T-helper 2 cell (primary cell): ENCODE results near the gene AKAP13.
A peak's percentile ranks its signal among the peaks of the same experiment; 100 is the strongest.
"Not testable (repeated sequence)": the region's sequence is repeated elsewhere in the genome, so short reads cannot be mapped to it uniquely, and the experiment has no call there.

Experiments
- DNase-seq, 5 experiments: peaks; one replicate each; pipeline versions ENCODE4 v3.0.0 to v3.0.0-alpha.2; 2012 to 2022

The AKAP13 gene

DNA sequence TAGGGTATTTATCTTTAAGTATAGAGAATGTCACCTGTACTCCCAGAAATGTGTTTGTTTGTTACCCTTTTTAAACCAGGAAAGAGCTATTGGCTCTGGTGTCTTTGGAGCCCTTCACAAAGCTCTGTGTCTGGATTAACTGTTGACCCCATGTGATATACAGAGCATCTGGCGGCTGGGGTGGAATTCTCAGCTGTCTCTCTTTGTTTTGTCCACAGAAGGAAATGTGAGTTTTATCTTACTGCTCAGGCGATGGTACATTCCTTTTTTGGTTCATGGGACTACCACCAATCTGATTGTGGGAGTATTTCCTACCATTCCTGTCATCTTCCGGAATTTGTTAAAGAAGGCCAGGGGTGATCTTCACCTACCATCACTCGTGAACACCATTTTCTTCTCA is 120.3 kb downstream of the AKAP13 start:
- no peak for DNase-seq

DNA sequence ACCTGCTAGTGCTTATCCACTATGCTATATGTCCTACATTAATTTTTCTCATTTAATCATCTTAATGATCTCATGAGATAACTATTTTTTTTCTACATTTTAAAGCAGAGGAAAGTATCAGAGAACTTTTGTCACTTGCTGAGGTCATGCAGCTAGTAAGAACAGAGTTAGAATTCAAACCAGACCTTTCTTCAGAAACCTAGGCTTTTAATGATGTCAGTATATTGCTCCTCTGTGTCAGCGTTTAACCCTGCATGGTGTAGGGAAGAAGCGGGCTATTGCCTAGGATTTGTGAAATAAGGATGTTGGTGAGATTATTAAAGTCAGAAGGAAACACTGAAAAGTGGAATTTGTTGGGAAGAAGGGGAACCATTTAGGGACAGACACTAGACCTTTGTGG is 121.2 kb downstream of the AKAP13 start:
- DNase-seq, result peak in 1 of 5 experiments; percentile 67

DNA sequence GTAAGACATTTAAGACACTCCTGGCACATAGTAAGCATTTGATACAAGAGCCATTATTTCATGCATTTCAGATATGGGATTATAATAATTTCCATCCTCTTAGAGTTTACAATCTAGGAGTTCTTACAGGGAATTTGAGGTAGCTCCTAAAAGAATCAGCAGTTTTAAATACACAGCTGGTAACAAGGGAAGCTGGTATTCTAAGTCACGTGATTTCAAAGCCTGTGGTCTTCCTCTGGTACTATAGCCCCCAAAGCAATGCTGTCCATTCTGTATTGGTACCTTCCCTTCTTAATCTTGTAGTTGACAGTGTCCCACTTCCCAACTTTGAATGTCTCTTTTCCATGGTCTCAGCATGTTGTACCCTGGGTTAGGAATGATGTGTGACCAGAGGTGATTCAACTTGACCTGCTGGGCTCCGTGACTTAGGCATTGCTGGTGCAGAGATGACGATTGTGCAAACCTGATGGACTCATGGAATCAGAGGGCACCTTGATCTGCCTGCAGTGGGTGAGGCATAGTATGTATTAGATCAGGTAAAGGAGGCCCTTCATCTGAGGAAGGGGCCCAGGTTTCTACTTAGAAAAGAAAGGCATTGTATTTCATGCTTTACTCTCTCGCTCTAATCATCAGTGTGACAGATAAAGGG is 122.9 kb downstream of the AKAP13 start:
- DNase-seq, result no peak

DNA sequence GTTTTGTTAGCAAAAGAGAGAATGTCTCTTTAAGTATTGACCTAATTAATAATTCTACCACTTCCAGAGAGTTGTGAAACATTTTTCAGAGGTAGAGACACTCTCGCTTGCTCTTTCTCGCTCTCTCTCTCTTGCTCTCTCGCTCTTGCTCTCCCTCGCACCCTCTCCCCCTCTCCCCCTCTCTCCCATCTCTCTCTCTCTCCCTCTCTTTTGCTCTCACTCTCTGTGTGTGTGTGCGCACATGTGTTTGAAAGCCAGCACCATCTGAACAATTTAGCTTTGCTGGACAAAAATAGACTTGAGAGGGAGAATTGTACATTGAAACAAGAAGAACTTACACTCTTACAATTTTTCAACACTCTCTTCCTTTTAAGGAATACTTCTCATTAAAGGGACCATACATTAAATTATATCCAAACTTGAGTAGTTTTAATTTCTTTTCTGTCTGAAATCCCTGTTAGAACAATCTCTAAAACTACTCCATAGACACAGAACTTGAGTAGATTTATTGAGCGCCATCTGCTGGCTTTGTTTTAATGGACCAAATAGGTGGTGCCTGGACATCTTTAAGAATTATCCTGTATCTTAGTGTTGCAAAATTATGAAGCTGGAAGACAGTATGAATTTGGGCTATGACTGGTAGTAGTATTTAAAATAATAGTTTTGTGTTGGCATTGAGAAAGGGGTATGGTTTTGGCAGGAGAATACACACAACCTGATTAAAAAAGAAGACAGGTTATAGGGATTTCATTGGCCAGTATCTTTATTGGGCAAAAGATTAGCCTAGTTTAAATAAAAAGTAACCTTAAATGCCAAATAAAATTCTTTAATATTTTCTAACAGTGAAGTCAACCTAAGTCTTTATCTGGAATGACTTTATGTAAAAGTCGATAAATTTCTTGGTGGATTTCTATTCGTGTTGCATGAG is 124.6 kb downstream of the AKAP13 start:
- peak in 3 of 5 experiments; percentile 11 to 77 (median 23) for DNase-seq

DNA sequence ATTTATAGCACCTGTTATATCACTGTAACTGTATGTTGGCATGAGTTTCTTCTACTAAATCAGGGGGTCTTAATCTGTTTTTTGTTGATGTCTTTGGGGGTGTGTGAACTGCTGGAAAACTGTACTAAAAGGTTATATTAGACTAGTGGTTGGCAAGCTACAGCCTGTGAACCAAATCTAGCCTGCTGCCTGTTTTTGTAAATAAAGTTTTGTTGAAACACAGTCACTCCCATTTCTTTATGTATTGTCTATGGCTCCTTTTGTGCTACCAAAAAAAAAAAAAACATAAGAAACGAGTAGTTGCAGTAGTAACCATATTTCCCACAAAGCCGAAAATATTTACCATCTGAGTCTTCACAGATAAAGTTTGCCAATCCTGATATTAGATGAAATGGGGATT is 126.7 kb downstream of the AKAP13 start:
- DNase-seq, result no peak

DNA sequence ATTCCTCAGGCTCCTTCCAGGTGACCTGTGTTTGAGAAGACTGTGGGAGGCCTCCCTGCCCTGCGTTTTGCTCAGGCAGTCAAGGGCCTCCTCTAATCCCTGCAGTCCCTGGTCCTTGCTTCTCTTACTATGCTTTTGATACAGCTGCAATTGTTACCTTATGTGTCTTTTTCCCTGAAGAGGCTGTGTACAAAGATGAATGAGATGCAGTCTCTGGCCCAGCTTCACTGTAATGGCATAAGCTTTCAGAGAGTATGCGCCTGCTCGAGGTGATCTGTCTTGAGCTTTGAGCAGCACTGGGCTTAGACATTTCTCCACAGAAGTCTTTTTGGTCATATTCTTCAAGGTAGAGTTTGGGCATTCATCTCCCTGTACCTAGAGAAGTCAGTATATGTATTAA is 129.6 kb downstream of the AKAP13 start:
- no peak for DNase-seq

DNA sequence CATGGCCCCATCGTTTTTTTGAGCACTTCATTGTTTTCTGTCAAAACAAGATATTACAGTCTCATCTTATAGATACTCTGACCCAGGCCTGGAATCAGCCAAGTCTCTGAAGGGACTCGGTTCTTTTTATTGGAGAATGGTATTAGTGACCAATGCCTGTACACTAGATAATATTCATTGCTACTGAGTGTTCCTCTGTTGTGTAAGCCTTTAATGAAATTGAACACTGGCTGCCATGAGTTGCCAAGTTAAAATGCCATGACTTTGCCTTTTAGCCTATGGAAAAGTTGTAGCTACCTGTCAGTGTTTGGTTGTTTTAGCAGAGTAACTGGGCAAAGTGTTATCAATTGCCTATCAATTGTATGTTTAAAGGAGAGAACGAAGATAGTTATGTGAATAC is 134.0 kb downstream of the AKAP13 start:
- no peak for DNase-seq

DNA sequence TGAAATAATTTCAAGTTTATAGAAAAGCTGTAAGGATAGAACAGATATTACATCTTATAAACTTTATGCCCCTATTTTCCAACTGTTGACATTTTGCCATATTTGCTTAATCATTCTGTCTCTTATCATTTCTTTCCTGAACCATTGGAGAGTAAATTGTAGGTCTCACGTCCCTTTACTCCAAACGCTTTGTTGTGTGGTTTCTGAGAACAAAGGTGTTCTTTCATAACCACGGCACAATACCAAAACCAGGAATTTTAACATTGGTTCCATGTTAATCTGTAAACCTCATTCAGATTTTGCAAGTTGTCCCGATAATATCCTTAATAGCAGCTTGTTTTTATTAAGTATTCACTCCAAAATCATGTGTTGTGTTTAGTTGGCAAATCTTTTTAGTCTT is 134.8 kb downstream of the AKAP13 start:
- no peak for DNase-seq

DNA sequence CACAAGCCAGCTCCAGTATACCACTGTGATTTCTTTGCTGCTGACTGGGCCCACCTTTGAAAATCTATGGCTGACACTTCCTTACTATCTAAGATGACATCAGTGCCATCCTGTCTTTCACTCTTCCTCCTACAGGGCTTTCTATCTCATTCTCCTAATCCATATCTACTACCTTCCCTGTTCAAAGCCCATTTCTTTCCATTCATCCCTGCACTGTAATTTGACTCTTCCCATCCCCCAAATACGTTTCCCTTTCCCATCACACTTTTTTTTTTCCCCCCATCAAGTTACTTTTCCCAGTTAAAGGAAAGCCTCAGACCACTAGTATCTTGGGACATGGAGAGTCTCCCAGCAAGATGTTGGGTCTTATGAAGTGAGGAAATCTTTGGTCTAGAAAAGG is 136.7 kb downstream of the AKAP13 start:
- no peak for DNase-seq

DNA sequence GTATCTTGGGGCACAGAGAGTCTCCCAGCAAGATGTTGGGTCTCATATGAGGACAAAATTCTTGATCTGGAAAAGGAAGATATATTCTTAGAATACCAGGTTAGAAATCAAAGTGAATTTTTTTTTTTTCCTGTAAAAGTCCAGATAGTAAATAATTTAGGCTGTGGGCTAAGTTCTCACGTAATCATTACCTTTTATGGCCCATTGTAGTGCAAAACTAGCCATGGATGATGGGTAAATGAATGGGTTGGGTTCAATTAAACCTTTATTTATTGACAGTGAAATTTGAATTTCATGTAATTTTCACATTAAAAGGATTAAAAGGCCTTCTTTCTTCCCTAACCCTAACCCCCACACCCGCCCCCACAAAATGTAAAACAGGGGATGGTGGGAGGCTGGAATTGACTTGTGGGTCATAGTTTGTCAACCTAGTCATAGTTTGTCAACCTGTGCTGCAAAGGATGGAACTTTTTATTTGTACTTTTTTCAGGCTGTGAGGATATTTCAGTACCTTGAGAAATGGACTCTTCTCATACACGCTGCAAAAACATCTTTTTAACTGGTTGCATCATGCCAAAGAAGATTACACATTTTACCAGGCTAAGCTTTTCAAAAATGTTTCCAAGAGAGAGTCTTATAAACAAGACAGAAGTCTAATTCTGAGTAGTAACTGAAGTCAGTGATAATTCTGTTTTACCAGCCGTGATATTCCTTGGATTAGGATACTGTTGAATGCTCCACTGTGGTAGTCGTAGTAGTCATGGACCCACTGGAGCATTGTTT is 138.8 kb downstream of the AKAP13 start:
- DNase-seq, result no peak

DNA sequence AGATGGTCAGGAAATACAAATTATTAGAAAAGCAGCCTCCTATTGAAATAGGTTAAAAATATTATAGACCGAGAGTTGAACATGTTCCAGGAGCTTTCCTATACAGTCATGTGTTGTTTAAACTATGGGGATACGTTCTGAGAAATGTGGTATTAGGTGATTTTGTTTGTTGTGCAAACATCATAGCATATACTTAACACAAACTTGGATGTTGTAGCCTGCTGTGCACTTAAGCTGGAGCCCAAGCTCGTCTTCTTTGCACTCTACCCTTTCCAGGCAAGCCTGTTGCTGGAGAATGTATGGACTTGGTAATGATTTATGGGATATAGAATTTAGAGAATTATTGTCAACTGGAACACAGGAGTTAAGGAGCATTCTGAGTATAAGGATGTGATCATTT is 140.2 kb downstream of the AKAP13 start:
- no peak for DNase-seq

DNA sequence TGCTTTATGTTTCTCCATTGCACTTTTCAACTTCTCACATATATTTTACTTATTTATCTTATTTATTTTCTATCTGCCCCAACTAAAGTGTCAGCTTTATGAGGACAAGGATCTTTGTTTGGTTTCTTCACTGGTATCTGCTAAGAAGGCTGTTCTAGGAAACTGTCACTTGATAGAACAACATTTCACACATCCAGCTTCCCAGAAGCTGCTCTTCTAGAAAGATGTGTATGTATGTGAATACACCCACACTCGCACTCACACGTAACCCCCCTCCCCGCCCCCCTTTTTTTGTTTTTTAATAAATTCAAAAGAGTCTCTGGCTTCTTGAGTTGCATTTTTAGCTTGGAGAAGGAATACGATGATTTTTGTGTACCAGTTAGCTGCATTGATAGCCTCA is 143.1 kb downstream of the AKAP13 start:
- DNase-seq, result no peak

DNA sequence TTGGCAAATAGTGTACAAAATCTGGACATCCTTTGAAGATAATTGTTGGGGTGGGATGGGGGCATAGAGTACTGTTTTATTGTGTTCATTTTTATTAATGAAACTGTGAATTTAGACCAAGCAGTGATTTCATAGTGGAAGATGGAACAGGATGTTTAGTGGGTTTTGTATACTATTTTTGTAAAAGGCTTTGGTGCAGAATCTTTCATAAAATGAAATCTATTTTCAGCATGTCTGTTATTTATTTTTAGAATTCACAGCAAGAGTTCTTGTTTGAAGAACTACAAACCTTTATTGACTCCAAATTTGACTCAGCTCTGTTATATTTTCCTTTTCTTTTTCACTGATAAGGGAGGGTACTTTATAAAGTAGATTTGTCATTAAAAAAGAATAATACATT is 145.4 kb downstream of the AKAP13 start:
- DNase-seq, result no peak

DNA sequence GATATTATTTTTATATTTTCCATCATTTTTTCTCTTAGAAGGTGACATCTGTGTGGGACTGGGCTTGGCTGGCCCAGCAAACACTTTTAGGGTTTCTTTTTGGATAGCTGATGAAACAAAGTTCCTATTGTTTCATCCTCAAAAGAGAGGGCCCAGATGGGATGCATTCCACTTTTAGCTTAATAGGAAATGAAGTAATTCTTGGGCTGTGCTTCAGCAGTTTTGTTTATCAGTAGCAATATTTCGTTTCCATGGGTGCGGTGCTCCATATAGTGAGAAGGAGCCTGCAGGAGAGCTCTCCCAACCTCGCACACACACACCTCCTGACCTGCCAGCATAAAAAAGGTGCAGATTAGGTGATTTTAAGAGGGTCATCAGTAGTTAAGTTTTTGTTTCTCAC is 147.5 kb downstream of the AKAP13 start:
- no peak for DNase-seq

DNA sequence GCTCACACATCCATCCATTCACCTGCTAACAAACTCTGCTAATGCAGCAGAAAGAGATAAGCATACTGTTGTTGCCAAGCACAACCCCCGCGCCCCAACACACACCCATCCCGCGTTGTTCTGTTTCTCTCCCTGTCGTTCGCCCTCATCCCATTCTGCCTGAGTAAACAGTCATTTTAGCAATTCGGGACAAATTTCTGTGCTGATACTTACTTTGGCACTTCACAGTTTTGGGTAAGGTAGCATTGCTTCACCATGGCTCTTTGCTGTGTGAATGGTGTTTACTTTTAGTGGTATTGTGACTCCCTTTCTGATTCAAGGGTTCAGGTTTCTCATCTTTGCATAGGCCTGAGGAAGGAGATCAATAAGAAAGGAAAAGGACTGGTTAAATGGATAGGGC is 149.7 kb downstream of the AKAP13 start:
- no peak for DNase-seq

DNA sequence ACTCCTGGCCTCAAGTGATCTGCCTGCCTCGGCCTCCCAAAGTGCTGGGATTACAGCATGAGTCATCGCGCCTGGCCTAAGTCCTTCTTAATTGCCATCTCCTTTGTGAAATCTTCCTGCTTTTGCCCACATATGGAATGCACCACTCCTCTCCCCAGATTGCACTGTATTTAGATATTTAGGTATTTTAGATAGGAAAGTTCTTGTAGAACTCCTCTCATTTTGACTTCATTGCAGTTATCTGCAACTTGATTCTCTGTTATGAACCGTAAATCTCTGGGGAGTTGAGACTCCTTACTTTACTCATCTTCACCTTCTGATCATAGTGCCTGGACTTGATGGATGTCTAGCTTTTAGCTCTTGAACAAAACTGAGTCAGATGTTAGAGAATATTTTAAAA is 150.7 kb downstream of the AKAP13 start:
- no peak for DNase-seq

DNA sequence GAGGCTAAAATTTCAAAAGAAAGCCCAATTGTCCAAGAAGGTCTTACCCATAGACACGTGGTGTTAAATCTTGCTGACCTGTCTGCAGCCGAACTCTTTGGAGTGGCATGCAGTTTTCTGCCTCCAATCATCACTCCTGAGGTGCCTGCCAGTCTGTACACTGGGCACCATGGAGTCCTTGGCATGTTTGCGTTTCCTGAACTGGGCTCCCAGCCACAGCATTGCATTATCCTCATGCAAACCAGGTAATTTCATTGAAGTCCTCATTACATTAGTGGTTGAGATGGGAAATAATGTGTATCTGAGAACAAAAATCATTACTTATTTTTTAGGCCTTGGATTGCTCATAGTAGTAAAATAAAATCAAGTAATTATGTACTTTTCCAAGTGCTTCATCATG is 152.3 kb downstream of the AKAP13 start:
- no peak for DNase-seq

DNA sequence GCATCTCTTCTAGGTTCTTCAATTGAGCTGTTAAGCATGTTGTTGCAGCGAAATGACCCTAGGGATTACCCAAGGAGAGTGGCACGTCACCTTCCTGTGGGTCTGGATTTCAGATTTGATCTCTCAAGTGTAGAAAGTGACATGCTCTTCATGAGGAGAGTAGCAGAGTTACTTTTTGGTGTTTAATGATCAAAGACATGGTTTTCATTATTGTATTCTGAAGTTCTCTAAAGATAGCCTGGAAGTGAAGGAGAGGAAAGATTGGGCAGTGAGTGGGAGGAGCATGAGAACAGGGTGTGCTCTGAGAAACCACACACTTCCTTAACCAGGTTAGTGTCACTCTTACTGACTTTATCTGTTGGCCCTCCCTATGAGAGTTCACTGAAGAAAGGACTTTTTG is 153.6 kb downstream of the AKAP13 start:
- peak in 2 of 5 experiments; percentile 11 to 66 for DNase-seq

DNA sequence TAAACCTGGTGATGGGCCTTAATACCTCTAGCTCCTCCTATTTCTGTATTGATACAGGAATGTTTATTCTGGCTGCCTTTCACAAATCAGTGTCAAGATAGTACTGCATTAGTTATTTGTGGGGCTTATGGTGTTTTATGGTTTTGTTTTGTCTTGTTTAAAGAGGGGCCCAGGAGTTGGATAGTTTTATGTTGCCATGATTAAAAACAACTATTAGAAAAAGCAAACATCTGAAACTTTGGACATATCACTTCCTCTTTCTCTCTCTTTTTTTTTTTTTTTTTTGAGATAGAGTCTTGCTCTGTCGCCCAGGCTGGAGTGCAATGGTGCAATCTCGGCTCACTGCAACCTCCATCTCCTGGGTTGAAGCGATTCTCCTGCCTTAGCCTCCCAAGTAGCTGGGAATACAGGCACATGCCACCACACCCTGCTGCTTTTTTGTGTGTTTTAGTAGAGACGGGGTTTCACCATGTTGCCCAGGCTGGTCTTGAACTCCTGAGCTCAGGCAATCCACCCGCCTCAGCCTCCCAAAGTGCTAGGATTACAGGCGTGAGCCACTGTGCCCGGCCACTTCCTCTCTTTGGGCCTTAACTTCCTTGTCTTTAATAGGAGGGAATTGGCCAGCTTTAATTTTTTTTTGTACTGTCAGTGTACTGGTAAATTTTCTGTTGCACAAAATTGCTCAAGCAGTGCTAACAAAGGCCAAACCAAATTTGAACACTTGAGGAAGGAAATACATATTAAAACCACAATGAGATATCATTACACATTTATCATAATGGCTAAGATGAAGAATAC is 155.3 kb downstream of the AKAP13 start:
- DNase-seq, result not testable (repeated sequence)

DNA sequence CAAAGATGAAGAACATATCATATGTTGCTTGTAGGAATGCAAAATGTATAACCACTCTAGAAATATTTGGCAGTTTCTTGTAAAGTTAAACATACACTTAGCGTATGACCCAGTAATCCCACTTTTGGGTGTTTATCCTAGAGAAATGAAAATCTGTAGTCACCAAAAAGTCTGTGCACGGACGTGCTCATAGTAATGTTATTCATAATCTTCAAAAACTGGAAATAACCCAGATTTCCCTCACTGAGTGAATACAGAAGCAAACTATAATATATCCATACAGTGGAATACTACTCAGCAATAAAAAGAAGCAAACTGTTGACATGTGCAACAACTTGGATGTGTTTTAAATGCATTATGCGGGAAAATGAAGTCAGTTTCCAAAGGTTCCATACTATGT is 155.9 kb downstream of the AKAP13 start:
- no peak for DNase-seq

DNA sequence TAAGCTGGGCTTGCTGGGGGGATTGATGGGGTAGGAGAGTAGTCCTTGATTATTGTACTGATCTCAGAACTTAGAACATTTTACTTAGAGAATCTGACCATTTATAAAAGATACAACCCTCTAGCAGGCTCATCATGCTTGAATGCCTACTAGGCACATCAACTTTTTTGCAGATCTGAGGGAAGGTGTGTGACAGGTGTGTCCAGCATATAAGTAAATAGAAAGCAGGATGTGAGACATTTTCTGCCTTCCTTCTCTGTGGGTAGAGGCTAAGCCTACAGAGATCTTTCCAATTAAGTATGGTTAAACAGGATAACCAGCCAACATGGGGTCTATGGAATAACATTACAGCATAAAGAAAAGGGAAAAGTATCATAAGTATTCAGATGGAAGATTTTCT is 159.1 kb downstream of the AKAP13 start:
- peak in 1 of 5 experiments; percentile 40 for DNase-seq

DNA sequence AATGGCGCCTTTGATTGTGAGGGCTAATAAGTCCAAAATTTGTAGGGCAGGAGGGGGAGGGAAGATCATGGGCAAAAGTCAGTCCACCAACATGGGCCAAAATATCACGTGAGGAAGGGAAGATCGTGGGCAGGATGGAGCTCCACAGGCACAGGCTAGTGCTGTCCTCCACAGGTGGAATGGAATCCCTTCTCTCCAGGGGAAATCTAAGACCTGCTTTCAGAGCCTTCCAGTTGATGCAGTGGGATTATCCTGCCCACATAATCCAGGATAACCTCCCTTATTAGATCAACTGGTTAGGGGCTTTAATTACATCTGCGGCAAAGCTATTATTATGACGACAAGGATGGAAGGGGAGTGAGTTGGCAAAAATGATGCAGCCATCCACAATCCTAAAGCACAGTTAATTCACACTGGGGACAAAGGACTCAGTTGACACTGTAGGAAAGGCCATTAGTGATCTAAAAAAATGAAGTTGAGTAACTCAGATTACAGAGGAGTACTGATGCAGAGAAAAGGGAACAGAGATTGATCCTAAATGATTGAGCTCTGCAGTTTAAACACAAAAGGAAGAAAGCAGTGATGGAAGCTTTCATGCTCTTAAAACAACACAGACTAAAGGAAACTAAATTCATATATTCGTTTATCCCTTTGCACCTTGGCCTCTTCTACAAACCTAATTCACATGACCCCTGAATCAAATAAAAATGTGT is 159.8 kb downstream of the AKAP13 start:
- no peak for DNase-seq
